GM10847 (cell line): ENCODE results near the gene XPO6.

Experiments used
- POLR2A ChIP-seq: IDR thresholded peaks from 2 replicates; pipeline ENCODE4 v1.6.1; 2011; ENCODE audit not compliant: insufficient read length; ENCODE audit errors: extremely low read depth

The XPO6 gene

DNA sequence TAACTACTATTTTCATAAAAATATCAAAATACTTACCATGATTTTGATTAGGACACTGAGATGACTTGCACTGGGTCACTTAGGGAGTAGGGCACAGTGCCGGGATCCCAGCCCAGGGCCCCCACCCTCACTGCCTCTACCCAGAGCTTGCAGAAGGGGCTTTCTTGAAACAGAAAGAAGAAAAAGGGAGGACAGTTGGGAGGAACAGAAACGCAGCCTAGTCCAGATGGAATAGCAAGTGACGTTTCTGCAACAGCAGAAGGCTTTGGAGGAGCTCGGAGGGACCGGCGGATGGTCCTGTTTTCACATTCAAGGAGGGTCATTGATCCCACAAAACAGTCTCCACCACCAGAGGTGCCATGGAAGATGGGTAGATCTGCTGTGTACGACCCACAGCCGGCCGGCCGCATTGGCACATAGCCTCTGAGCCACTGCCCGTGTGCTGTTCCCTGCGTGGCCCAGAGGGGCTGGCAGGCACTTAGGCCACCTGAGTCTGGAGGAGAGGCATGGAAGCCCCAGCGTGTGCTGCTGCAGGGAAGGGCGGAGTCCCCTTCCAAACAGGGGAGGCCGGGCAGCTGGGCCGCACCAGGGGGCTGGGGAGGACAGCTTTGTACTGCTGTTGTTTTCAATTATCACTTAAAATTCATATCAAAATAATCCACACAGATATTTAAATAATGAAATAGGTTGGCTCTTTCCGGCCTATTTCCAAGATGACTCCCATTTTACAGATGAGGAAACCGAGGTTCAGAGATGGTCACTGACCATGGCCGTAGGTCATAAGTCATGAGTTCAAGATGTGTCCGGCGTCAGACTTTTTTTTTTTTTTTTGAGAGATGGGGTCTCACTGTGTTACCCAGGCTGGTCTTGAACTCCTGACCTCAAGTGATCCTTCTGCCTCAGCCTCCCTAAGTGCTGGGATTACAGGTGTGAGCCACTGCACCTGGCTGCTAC, 125.3 kb downstream of the XPO6 start:
- TF ChIP-seq POLR2A: no peak

- TF ChIP-seq POLR2A: no peak
Measured at GRCh38 chr16:28085389-28086171, 126.2 kb downstream of the XPO6 start.

DNA sequence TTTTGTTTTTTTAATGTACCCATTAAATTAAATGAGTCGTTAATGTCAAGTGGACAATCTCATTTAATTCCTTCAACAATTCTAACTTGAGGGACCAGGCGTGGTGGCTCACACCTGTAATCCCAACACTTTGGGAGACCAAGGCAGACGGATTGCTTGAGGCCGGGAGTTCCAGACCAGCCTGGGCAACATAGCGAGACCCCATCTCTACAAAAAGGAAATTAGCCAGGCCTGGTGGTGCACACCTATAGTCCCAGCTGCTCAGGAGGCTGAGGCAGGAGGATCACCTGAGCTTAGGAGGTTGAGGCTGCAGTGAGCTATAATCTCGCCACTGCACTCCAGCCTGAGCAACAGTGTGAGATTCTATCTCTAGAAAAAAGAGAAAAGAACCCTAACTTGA, 127.6 kb downstream of the XPO6 start:
- TF ChIP-seq POLR2A: no peak

DNA sequence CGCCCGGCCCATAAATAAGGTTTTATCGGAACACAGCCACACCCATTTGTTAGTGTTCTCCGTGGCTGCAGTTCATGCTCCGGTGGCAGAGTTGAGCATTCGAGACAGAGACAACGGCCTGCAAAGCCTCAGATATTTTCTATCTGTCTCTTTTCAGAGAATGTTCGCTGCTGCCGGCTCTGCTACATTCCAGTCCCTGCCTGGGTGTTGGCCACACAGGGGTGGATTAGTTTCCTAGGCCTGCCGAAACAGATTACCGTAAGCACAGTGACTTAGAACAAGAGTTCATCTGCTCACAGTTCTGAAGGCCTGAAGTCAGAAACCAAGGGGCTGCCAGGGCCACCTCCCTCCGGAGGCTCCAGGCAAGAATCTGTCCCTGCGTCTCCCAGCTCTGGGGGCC, 129.1 kb downstream of the XPO6 start:
- TF ChIP-seq POLR2A: no peak

DNA sequence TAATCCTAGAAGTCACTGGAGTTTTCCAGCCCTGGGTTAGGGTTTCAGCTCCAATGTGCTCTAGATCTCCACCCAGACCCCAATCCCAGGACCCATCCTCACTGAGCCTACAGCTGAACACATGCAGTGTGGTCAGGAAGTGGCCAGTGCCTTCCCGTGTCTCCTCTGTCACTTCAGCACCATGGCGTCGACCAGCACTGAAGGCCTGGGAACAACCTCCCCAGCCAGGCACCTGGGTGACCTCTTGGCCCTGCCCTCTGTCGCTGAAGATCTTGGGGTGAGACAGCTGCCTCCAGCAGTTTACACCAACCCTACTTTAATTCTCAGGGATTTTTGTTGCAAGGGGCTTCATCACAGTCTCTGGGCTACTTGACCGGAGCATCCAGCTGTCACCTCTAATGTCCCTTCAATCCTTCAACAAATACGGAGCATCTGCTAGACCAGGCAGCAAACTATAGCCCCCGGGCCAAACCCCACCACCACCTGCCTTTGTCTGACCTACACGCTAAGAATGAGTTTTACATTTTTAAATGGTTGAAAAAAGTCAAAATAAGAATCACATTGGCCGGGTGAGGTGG, 130.3 kb downstream of the XPO6 start:
- TF ChIP-seq POLR2A: no peak

- TF ChIP-seq POLR2A: no peak
Measured at GRCh38 chr16:28078261-28078660, 133.5 kb downstream of the XPO6 start.

- no peak for TF ChIP-seq POLR2A
Measured at GRCh38 chr16:28073836-28074235, 137.9 kb downstream of the XPO6 start.

DNA sequence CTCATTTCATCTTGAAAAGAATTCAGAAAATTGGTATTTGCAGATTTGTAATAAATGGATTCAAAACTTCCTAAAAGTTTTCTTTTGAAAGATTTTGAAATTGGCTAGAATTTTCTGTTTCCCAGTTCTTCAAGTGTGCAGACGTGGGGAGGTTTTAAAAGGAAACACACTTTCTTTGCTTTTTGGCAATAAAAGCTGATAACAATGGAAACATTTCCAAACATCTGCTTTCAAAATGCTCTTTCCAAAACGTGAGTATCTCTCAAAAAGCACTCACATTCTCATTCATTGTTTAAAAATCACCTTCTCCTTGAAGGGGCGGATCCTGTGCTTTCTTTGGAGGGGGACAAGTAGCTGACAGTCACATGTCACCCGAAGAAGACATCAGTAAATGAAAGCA, 139.7 kb downstream of the XPO6 start:
- TF ChIP-seq POLR2A: no peak

DNA sequence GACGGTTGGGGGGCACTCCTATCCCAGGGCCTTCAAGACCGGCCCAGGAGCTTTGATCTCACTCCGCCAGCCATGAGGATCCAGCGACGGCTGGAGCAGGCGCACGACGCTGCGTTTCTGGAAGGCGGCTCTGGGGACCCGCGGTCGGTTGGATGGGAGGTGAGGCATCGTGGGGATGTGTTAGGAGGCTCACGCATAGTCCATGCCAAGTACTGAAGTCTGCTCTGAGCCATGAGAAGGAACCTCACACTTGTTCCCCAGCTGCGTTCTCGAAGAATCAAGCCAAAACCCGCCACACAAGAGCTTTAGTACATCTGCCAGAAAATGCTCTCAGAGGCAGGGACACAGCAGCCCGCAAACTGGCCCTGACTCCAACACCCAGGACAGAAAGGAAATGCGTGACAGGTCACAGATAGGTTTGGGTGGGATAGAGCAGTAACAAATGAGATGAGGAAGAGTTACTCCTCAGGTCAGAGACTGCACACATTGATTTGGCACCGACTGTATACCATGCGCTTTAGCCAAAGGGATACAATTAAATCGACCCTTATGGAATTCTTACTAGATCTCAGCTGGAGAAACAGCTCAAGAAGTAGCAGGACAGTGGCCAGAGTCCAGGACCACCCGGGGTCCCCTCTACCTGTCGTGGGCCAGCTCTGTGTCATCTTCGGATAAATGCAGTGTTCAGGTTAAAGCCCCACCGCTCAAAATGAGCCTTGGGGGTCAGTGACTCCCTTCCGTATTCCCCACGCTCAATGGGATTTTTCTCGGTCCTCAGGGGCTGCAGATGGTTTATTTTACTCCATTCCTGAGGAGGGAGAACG, 141.6 kb downstream of the XPO6 start:
- no peak for TF ChIP-seq POLR2A

DNA sequence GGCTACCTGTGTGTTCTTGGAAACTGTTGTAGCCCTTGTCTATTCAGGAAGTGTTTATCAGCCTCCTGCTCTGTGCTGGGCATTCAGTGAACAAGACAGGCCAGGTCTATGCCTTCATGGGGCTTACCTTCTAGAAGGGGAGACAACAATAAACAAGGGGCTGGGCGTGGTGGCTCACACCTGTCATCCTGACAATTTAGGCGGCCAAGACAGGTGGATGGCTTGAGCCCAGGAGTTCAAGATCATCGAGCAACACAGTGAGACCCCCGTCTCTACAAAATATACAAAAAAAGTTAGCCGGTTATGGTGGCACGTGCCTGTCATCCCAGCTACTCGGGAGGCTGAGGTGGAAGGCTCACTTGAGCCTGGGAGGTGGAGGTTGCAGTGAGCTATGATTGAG, 142.8 kb downstream of the XPO6 start:
- no peak for TF ChIP-seq POLR2A

DNA sequence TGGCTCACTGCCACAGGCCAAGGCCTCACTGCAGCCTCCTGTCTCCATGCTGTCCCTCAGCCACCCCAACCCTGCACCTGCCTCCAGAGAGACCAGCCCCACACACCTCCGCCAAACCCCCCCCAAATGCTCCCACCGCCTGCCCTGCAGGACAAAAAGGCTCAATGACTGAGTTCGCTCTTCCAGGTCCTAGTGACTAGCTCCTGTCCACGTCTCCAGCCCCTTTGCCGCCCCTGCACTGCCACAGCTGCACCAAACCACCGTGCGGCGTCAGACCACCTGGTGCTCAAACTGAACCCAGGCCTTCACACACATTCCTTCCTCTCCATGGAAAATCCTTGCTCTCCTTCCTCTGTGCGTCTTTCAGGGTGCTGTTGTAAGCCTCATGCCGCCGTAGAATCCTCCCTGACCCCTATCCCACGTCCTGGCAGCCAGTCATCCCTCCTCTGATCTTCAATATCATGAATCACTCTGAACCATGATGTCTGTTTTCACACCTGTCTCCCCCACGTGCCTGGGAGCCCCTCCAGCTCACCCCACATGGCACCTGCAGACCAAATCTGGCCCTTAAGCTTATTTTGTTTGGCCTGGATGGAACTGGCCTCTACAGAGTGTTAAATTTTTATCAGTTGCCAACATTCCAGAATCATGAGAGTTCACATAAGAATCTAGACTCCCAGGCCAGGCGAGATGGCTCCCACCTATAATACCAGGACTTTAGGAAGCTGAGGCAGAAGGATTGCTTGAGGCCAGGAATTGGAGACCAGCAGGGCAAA, 144.0 kb downstream of the XPO6 start:
- no peak for TF ChIP-seq POLR2A

GRCh38 chr16:28064706-28065249, 147.0 kb downstream of the XPO6 start:
- TF ChIP-seq POLR2A: no peak

- no peak for TF ChIP-seq POLR2A
Measured at GRCh38 chr16:28064150-28064549, 147.6 kb downstream of the XPO6 start.

GRCh38 chr16:28063591-28064061, 148.1 kb downstream of the XPO6 start, which contains the start of gene GSG1L:
Gene GSG1L (minus strand): TSS chr16:28063714. CDS start chr16:28063424, 290 bp downstream.
- no peak for TF ChIP-seq POLR2A
